Fibroblast of skin of right biceps (primary cell): ENCODE data around the gene GSG1.
A peak's percentile ranks its signal among the peaks of the same experiment; 100 is the strongest.

Experiments
- DNase-seq: peaks from one replicate; pipeline ENCODE4 v3.0.0-alpha.2; 2013

The GSG1 gene

DNA sequence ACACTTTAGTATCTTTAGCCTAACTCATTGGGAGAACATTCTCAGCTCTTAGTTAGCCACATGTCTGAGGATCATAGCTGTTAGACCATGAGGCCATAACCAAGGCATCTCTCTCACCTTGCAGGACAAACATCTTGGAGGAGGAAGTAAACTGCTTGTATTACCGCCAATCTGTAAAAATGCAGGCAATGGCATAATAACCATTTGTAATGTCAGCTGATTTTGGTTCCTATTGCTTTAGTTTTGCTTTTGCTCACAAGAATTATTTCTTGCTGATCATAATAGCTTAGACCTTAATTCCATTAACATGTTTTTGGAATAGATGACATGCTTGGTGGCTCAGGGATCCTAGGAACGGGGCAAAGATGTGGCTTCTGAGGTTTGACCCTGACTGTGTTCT lies 16.4 kb upstream of the GSG1 start:
- no peak for DNase-seq

DNA sequence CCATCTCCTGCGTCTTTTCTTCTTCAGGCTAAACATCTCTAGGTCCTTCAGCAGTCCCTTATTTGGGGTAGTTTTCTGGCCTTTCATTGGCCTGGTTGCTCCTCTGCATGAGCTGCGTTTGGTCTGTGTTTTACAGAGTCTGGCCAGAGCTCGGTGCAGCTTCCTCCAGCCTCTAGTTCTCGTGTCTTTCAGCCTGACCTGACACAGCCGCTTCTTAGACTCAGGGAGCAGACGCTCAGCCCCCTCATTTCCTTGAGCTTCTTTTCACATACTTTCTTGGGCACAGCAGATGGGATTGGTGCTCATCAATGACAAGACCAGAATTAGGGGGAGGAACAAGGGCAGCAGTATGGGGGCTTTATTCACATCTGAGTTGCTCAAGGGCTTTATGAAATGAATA lies 13.6 kb upstream of the GSG1 start:
- DNase-seq: no peak

DNA sequence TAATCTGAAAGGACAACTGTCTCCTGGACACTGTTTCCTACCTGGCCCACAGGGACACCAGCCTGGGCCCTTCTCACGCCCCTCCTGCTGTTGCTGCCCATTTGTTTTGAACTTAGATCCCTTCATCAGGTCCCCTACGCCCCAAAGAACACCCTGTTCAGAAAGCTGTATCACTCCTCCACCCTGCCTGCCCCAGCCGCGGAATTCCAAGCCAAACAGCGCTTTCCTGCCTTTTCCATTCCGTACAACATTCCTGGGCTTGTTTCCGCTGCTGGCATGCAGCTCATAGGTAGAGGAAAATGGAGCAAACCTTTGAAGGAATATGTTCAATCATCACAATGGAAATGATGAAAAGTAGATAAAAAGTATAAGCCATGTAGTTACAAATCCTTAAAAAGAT lies 12.8 kb upstream of the GSG1 start:
- no peak for DNase-seq

DNA sequence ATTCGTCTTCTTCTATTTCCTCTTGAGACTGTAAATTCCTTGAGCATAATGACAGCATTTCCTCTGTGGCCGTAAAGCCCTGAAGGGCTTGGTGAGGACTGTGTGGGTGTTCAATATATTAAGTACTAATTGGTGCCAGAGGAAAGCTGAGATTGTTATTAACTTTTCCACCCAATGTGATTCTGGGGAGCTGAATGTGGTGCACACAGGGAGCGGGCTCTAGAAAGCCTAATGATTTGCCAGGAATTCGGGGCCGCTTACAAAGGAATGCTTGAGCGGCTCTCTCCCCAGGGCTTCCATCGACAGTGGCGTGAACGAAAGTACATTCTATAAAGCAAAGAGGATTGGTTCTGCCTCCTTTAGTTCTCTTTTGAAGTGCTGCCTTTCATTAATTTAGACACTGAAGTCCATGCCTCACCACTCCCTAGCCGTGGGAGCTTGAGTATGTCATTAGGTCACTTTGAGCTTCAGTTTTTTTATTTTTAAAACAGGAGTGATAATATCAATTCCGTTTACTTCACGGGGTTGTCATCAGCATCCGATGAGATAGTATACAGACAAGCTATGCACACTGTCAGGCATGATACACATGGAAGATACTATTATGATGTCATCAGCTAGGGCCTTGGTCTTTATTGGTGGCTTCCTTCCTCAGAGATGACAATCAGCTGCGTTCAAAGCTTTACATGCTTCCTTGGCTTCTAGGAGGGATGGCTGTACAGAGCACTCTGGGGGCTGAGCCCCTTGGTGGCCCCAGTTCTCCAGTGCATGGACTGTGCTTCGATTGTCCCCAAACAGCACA lies 11.0 kb upstream of the GSG1 start:
- DNase-seq: peak; percentile 49

DNA sequence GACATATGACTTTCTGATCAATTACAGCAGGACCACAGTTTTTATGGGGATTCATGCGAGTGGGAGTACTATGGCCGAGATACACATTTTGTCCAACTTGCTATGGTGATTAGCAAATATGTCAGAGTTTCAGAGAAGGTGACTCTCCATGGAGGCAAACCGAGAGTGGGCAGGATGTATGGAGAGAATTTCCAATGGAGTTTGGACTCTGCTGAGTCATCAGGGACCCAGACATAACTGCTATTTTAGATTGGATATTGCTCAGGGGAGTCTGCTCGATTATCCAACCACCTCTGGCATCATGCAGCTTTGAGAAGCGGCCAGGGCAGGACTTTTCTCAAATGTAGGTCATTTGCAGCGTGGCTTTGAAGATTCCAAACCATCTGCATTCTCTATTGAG lies 9.5 kb upstream of the GSG1 start:
- no peak for DNase-seq

DNA sequence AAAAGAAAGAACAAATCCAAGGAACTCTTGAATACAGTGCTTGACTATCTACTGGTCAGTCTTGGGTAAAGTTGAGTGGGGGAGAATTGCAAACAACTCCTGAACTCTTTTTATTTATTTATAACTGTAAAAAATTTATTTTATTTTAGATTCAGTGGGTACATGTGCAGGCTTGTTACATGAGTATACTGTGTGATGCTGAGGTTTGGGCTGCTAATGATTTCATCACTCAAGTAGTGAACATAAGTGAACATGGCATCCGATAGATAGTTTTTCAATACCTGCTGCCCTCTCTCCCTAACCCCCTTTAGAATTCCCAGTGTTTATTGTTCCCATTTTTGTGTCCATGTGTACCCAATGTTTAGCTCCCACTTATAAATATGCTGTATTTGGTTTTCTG lies 3.2 kb upstream of the GSG1 start:
- DNase-seq: no peak

DNA sequence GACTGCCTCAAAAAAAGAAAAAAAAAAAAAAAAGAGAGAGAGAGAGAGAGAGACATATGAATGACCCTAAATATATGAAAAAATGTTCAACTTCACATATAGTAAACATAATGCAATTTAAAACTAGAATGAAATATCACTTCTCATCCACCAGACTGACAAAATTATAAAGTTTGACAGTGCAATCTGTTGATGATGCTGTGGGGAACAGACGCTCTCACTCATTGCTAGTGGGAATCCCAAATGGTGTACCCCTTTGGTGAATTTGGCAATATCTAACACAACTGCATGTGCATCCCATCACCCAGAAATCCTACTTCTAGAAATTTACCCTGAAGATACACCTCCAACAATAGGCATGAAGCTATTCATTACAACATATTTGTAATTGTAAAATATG lies 2.3 kb upstream of the GSG1 start:
- DNase-seq: no peak

DNA sequence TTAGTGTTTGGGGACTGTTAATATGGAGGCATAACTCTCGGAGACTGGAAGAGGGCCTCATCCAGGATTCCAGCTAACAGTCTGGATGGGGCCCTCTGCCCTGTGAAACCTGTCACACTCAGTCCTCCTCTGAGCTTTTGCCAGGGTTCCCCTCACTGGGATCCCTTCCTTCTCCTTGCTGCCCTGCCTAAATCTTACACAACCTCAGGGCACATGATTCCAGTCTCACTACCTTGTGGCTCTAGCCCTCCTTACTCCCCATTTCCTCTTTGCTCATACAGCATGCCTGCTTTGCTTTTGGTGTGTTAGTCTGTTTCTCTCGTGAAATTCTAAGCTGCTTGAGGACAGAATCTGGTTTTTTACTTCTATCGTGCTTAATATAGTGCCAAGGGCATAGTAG lies 942 bp upstream of the GSG1 start:
- no peak for DNase-seq

DNA sequence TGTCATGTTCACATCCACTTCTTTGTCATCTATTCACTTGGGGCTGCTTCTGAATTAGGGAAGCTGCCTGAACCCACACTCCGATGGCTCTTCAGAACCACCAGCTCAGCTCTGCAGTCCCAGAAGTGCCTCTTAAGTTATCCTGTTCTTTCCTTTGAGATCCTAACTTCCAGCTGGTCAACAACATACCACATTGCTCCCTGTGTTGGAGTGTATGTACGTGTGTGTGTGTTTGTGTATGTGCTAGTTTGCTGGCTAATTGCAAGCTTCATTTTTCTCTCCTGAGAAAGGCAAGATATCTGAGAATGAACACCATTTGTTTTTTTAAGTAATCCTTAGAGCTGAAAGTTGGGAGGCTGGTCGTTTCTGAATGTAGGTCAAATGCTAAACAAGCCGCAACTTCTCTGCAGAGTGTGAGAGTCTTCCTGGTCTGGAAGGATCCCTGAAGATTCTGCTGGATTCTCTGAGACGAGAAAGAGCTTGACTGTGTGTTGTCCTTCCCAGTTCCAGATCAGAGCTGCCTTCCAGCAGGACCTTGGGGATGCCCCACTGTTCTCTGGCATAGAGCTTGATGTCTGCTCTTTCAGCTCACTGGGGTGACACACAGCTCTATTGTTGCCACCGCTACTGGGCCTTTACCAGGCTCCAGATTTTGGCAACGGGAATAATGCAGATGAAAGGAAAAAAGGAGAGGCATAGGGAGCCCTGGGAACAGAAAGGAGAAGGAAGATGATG lies 839 bp downstream of the GSG1 start:
- no peak for DNase-seq

DNA sequence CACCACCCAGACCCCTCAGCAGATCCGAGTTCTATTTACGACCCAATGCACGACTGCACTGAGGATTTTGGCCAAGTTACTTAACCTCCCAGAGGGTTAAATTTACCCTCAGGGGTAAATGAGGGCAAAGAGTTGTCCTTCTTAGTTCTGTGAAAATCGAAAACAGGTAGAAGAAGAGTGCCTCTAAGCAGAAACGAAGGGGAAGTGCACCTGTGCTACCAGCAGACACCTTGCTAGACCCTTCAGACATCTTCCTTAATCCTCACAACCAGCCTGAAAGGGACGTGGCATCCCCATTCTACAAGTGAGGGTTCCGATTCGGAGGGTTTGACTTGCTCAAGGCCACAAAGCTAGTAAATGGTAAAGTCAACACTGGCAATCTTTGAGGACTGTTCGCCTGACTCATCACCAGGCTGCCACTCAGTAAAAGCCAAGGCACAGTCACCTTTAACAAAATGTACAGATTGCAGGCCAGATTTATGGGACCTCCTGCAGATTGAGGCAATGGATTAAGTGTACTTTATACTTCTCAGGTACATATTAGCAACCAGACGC lies 1.6 kb downstream of the GSG1 start:
- peak; percentile 49 for DNase-seq

DNA sequence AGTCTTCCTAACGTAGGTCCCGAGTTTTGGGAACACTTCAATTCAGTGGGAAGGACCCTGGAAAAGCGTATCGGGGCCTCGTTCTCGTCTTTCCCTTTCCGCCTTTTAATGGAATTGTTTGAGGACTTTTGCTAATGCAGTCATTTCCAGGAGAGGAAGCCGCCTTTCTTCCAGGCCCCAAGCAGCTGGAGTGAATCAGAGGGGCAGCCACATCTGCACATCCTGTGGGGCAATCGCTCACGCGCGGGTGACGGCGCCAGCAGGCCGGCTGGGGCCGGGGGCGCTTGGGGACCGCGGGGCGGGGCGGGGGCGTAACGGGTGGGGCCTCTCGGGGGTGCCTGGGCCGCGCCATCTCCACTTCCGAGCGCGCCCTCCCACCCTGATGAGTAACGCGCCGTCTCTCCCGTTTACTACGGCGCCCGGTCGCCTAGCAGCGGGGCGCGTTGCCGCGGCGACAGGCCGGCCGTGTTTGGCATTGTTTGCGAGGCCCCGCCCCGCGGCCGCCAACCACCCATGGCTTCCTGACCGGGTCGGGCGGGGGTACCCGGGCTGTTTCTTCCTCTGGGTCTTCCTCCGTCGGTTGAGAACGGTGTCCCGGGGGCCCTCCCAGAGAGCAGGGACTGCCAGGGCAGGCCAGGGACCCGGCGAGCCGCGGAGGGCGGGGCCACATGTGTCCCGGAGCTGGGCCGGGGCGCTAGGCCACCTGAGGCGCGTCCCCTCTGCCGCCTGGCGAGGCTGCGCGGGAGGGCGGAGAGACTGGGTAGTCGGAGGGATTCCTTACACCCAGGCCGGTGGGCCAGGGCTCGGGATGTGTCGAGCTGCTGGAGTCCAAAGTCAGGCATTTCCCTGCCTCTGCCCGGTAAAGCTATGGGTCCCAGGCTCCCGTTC lies 2.3 kb downstream of the GSG1 start:
- DNase-seq: peak; percentile 95

DNA sequence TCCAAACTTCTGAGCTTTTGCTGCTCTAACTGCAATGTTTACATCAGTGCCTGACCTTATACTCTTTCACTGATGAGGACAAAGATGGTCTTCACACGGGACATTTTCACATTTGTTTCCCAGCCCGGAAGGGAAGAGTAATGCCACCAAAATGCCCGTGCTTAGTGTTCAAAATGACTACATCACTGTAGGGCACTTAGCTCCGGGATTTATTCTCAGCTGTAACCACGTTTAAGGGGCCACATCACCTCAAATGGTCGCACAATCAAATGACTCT lies 2.9 kb downstream of the GSG1 start:
- no peak for DNase-seq

DNA sequence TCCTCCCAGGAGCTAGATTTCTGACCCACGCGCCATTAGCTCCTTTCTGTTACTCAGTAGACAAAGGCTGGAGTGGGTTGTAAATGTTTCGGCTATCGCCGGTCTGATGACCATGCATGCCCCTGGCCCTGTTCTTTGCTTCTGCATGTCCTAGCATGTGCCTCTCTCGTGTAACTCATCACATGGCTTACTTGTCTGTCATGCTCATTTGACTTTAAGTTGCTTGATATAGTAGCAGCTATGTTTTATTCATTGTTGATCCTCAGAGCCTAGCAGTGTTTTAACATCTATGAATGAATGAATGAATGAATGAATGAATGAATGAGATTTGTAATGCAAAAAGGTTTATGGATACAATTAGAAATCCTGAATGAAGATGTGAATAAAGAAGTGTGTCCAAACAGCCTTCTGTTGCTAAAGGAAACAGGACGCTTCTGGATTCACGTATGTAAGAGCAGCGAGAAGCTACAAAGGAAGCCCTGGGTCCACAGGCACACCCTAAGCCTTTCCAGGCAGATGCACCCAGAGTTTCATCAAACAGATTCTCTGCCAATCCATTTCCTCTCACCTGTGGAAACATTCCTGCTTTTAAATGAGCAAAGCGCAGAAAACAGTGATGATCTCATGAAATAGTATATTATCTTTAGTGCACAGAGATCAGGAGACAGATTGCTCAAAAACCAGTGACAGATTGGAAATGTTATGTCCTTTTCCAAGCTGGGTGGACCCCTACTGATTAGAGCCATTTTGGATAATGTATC lies 3.4 kb downstream of the GSG1 start:
- DNase-seq: no peak

DNA sequence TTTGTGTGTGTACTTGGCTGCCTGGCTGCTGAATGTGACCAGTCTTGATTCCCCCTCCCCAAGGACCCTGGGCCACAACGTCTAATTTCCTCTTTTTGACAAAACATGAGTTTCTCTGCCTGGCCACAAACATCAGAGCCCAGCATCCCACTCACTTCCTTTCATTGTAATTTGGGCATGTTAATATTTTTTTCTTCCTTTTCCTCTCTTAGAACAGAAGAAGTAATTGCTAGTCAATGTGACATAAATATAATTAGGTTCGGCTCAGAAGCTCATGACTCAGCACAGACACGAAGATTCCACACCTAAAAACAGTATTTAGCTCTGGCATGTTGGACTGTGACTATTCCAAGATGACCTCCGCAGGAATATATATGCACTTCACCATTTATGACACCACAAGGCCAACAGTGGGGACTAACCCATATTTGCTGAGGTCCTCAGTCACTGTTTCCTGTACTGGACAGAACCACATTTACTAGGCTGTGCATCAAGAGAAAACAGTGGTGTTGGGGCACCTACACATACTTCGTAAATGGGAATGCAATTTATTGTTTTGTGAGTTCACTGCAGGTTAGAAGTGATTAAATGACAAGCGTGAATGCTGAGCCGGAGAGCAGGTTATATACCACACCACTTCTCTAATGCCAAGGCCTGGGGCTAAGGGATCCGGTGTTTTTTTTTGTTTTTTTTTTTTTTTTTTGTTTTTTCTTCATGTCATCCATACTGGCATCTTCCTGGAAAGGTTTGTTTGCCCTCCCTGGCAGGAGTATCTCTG lies 4.2 kb downstream of the GSG1 start:
- DNase-seq: peak; percentile 51

DNA sequence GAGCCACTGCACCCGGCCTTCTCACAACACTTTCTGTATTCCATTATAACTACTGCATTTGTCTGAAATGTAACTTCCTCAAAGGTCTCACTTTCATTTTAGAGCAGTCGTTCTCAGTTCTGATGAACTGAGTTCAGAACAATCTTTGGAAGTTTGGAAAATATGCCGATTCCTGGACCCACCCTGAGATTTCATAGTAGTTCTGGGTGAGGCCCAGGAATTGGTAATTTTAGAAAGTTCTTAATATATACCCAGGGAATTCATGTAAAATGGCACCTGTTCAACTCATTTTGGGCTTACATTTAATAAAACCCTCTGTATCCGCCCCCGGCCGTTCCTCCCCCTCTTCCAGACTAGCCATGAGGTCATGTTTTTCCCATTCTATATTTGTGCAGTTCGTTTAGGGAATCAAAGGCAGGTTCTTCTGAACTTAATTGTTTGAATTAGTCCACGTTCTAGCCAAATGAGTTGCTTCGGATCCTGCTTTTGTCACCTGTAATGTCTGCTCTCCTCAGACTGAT lies 5.9 kb downstream of the GSG1 start:
- no peak for DNase-seq

DNA sequence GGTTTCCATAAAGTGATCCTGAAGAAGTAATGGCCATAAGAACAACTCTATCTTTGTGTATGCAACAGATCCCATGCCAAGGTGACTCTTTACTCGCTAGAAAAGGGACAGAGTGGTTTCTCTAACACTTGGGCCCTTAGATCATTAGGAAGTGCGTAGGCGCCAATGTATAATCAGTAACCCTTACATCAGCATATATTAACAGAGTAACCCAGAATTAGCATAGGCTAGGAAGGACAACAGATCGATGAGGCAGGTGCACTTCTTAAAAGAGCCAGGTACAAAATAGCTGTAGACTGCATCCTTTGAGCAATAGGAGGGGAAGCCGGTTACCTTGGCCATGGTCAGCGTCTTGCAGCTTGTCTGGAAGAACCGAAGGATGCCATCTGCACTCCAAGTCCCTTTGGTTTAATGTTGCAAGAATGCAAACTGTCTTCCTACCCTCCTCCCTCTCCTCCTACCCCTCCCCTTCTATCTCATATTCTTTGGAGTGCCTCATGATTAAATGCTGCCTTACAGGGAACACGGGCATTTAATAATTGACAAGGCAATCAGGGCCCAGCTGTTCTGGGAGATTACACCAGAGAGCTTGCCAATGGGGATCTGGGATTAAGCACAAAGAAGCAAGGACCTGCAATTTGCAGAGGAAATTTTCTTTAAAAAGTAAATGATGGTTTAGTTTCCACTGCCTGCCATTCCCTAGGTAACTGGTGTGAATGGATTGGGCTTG lies 8.0 kb downstream of the GSG1 start:
- DNase-seq: no peak

DNA sequence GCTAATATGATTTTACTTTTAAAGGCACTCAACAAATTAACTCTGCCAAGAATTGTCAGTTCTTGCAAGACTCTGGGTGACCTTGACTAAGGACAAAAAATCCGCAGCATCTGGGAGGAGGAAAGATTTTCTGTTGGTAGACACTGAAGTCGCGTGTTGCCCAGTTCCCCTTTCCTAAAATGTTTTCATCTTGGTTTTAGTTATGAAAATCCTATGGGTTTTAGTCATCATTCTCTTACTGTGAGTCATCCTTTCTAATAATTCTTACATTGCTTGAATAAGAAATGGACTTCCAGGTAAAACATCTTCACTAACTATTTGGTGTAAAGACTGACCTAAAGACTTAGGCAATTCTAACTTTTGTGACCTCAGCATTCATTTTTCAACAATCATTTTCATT lies 9.1 kb downstream of the GSG1 start:
- DNase-seq: peak; percentile 77

DNA sequence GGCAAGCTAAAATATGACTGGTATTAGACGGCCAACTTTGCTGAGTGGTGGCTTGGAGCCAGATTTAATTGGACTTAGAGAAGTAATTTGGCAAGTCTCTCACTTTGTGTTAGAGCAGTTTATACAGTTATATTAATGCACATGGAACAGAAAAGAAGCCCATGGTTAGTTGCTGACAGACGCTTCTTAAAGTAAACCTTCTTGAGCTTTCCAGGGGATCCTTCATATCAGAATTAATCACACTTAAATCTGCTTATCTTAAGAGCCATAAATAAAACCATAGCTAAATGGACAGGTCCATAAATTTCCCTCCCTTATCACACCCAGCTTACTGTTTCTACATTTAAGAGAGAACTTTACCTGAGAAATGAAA lies 9.6 kb downstream of the GSG1 start:
- peak; percentile 49 for DNase-seq

DNA sequence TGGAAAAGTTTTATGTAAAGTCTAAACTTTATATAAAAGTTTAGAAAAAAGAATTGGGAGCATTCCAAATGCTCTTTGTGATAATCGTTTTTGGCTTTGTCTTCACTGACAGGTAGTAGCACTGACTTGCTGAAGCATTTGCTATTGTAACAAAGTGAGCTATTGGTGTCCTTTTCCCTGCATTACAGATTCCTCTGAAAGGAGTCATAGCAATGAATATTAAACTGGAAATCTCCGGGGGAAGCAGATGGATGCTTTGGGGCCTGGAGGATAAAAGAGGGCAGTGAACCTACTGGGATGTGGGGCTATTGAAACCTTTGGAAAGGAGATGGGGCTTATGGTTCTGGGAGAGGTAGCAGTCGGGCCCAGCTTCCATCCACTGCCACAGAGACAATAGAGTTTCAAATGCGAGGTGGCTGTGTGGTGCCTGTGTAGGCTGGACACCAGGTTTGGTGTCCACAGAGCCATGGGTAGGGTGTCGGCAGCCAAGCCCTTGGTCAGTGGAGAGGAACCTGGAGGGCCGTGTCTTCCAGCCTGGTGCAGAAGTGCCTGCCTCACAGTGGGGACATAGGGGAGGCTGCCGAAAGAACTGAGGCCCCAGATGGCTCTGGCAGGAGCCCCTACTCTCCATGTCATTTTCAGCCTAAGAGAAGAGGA lies 10.1 kb downstream of the GSG1 start:
- peak; percentile 72 for DNase-seq

DNA sequence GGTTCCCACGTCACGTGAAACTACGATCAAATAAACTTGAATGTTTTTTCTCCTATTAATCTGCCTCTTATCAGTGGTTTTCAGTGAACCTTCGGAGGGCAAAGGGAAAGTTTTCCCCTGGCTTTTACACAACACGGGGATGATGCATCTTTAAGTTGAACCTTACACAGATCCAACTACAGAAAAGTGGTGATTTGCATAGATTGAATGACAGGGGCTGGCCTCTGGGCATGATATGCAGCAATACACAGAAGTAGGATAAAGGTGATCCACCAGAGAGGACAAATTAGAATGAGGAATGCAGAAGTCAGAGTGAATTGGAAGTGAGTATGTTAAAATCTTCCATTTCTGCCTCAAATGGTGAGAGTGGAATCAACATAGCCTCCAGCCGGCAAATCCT lies 11.6 kb downstream of the GSG1 start:
- no peak for DNase-seq
